Type B pancreatic cell (in vitro differentiated cells): ENCODE results near the gene RGS13. TPM values are rescaled to one million over a fixed set of nuclear protein-coding genes. Genes with fewer than 3 reads are reported as not detected.

Experiments used
- DNase-seq: peaks from one replicate; pipeline ENCODE4 v3.0.0; 2021; ENCODE audit warnings: mixed read lengths; ENCODE audit not compliant: unreplicated experiment; ENCODE audit errors: extremely low spot score
- H3K27ac Mint-ChIP-seq: 2 replicates; pipeline ENCODE4 v1.8.0; 2021; ENCODE audit warnings: mild to moderate bottlenecking, mixed read lengths
- H3K27me3 Mint-ChIP-seq: 2 replicates; pipeline ENCODE4 v1.8.0; 2021; ENCODE audit warnings: mixed read lengths
- H3K36me3 Mint-ChIP-seq: 2 replicates; pipeline ENCODE4 v1.8.0; 2021; ENCODE audit warnings: mixed read lengths
- H3K4me1 Mint-ChIP-seq: one replicate; pipeline ENCODE4 v1.8.0; 2021; ENCODE audit warnings: mixed read lengths; ENCODE audit not compliant: unreplicated experiment
- H3K4me3 Mint-ChIP-seq: 2 replicates; pipeline ENCODE4 v1.8.0; 2021; ENCODE audit warnings: mild to moderate bottlenecking, mixed read lengths
- H3K9me3 Mint-ChIP-seq: 2 replicates; pipeline ENCODE4 v1.8.0; 2021; ENCODE audit warnings: mixed read lengths
- total RNA-seq: library from RNA; stranded (reverse); gene quantifications from 2 replicates; pipeline ENCODE4 v1.2.1, GENCODE V29; 2021; ENCODE audit warnings: low replicate concordance
- TF ChIP-seq, protein P1 (sequence below): fragments of 200-600 bp; sonication (generic); conservative IDR thresholded peaks from 2 replicates; pipeline ENCODE4 v1.5.0; 2021; ENCODE audit warnings: antibody characterized with exemption, mild to moderate bottlenecking

The RGS13 gene
- total RNA-seq, 1 donor from 2014 or later, result 0.19 TPM

DNA sequence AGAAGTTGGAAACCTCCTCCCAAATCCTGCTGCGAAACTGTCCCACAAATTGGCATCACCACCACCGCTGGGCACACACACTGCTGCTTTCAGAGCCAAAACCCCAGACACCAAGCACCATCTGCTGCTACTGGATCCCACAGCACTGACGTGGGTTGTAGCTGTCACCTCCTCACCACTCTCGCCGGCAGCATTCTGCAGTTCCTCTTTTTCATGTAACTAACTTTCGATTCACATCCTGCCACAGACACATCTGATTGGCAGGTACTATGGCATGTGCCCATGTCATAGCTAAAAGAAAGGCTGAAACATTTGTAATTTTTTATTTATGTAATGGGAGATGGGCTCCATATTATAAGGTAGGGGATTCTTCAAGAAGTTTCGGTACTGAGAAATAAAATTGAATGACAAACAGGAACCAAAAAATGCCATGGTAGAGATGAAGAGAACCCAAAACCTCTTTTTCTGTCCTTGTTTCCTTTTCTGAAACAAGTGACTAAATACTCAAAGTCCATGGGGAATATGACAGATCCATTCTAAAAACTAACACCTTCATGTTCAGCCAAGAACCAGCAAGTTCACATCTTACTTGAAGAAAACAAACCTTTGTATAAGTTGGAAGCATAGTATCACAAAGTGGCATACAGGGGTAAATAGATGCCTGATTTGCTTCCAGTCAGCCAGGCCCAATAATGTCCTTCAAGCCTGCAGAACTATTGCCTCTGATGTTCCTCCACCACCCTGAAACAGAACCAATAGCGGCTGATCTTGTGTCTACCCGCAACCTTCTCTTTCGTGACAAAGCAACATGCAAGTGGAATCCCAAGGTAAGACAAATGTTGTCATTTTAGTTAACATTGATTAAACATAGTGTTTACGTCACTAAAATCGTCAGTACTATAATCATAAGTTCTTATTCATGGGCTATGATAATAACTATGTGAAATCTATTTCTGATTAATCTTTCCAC, 26.6 kb upstream of the RGS13 start:
- Mint-ChIP-seq H3K9me3 (no peaks in the 10 kb centered on the region), H3K27ac (no peak overlapping the region), H3K36me3 (no peaks in the 10 kb centered on the region)

GRCh38 chr1:192610112-192610889, 25.6 kb upstream of the RGS13 start:
- no peaks in the 10 kb centered on the region for H3K9me3 Mint-ChIP-seq
- H3K27ac Mint-ChIP-seq, result no peak overlapping the region
- TF ChIP-seq, protein P1, sequence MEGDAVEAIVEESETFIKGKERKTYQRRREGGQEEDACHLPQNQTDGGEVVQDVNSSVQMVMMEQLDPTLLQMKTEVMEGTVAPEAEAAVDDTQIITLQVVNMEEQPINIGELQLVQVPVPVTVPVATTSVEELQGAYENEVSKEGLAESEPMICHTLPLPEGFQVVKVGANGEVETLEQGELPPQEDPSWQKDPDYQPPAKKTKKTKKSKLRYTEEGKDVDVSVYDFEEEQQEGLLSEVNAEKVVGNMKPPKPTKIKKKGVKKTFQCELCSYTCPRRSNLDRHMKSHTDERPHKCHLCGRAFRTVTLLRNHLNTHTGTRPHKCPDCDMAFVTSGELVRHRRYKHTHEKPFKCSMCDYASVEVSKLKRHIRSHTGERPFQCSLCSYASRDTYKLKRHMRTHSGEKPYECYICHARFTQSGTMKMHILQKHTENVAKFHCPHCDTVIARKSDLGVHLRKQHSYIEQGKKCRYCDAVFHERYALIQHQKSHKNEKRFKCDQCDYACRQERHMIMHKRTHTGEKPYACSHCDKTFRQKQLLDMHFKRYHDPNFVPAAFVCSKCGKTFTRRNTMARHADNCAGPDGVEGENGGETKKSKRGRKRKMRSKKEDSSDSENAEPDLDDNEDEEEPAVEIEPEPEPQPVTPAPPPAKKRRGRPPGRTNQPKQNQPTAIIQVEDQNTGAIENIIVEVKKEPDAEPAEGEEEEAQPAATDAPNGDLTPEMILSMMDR, result peak; percentile 85
- no peak overlapping the region for H3K4me3 Mint-ChIP-seq
- H3K36me3 Mint-ChIP-seq, result no peaks in the 10 kb centered on the region
- no peak for DNase-seq
- H3K27me3 Mint-ChIP-seq, result no peaks in the 10 kb centered on the region
- peaks cover 4% of the 10 kb centered on the region for H3K4me1 Mint-ChIP-seq

More for the DNA sequence above, 26.6 kb upstream of the RGS13 start:
- TF ChIP-seq, protein P1, result no peak
- H3K4me3 Mint-ChIP-seq, result no peak overlapping the region
- no peak for DNase-seq
- peaks cover 4% of the 10 kb centered on the region for H3K4me1 Mint-ChIP-seq
- no peaks in the 10 kb centered on the region for H3K27me3 Mint-ChIP-seq

- Mint-ChIP-seq H3K4me1 (no peaks in the 10 kb centered on the region), H3K36me3 (no peaks in the 10 kb centered on the region), H3K27me3 (no peaks in the 10 kb centered on the region), H3K27ac (no peak overlapping the region), H3K4me3 (no peak overlapping the region), H3K9me3 (no peaks in the 10 kb centered on the region)
- DNase-seq, result no peak
- TF ChIP-seq, protein P1, result no peak
Measured at GRCh38 chr1:192615055-192615454, 20.9 kb upstream of the RGS13 start.

- no peak overlapping the region for H3K27ac Mint-ChIP-seq
- no peak overlapping the region for H3K4me3 Mint-ChIP-seq
- H3K27me3 Mint-ChIP-seq, result no peaks in the 10 kb centered on the region
- no peaks in the 10 kb centered on the region for H3K4me1 Mint-ChIP-seq
- no peak for DNase-seq
- no peaks in the 10 kb centered on the region for H3K36me3 Mint-ChIP-seq
- TF ChIP-seq, protein P1, result no peak
- H3K9me3 Mint-ChIP-seq, result no peaks in the 10 kb centered on the region
Measured at GRCh38 chr1:192620071-192620635, 15.8 kb upstream of the RGS13 start.

- DNase-seq, result no peak
- Mint-ChIP-seq H3K36me3 (no peaks in the 10 kb centered on the region), H3K27me3 (no peaks in the 10 kb centered on the region), H3K27ac (no peak overlapping the region), H3K4me1 (peaks cover 27% of the 10 kb centered on the region), H3K9me3 (no peaks in the 10 kb centered on the region), H3K4me3 (no peak overlapping the region)
- TF ChIP-seq, protein P1, result no peak
Measured at GRCh38 chr1:192626366-192627179, 9.4 kb upstream of the RGS13 start.
